Measurements from ENCODE around the gene FOXJ1. TPM values are rescaled to one million over a fixed set of nuclear protein-coding genes. Genes with fewer than 3 reads are reported as not detected.
A peak's percentile ranks its signal among the peaks of the same experiment; 100 is the strongest.

Gene FOXJ1
- total and polyA plus RNA-seq, 4 donors, result under 0.01 to 1.5 TPM; not detected in 2

DNA sequence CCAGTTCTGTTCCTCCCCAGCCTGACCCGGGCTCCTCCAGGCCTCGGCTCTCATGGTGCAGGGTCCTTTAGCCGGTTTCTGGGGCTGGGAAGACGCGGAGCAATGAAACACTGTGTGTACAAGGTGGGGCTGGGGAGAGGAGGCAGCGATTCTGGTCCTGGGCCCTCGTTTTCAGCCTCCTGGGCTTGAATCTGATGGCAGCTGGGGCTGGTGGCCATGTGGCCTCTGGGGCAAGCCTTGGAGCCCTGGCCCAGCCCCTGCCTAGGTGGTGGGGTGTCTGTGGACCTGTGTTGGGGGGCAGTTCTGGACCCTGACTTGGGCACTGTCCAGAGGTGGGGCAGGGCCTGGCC, 4.1 kb downstream of the FOXJ1 start:
- Histone ChIP-seq H3K36me3 (ENCODE audit: control insufficient read depth in 4 of 4, insufficient read depth in 3 of 4, low read depth in 1 of 4, low read length in 3 of 4) (no peaks in the 10 kb centered on the region), H3K27ac (ENCODE audit: low read depth in 1 of 2, low read length in 2 of 2) (no peak overlapping the region), H3K9ac (ENCODE audit: low read depth in 1 of 2, low read length in 2 of 2) (no peak overlapping the region), H3K4me3 (ENCODE audit: low read depth in 1 of 3, low read length in 3 of 3) (no peak overlapping the region), H3K9me3 (ENCODE audit: control insufficient read depth in 4 of 4, low read length in 3 of 4) (no peaks in the 10 kb centered on the region), H3K4me1 (ENCODE audit: control insufficient read depth in 4 of 4, insufficient read depth in 4 of 4, low read length in 3 of 4) (peaks cover 2 to 18% (median 9%) of the 10 kb centered on the region in 4 donors), H3K27me3 (ENCODE audit: control insufficient read depth in 4 of 4, insufficient read depth in 4 of 4, low read length in 3 of 4) (peaks cover 0 to 3% (median 1%) of the 10 kb centered on the region in 4 donors)
- WGBS, result 75% methylated on average over 7 of the region's 7 CpGs
- peak; percentile 25 for DNase-seq (ENCODE audit: low spot score)
- TF ChIP-seq JUND (IDR thresholded peaks at IDR 0.05) (no peak), GABPA (IDR thresholded peaks at IDR 0.05 in 1 of 2, conservative IDR thresholded peaks at IDR 0.05 in 1 of 2) (no peak), HNF4A (conservative IDR thresholded peaks at IDR 0.05) (no peak), RXRA (IDR thresholded peaks at IDR 0.05) (no peak), NR2F2 (IDR thresholded peaks at IDR 0.05) (no peak), ZBTB33 (IDR thresholded peaks at IDR 0.05) (no peak), FOXA2 (IDR thresholded peaks at IDR 0.05) (no peak), RAD21 (IDR thresholded peaks at IDR 0.05) (no peak), HNF4G (IDR thresholded peaks at IDR 0.05) (no peak), EGR1 (IDR thresholded peaks at IDR 0.05; ENCODE audit: low read depth in 2 of 2) (no peak)
- TF ChIP-seq, protein P1, sequence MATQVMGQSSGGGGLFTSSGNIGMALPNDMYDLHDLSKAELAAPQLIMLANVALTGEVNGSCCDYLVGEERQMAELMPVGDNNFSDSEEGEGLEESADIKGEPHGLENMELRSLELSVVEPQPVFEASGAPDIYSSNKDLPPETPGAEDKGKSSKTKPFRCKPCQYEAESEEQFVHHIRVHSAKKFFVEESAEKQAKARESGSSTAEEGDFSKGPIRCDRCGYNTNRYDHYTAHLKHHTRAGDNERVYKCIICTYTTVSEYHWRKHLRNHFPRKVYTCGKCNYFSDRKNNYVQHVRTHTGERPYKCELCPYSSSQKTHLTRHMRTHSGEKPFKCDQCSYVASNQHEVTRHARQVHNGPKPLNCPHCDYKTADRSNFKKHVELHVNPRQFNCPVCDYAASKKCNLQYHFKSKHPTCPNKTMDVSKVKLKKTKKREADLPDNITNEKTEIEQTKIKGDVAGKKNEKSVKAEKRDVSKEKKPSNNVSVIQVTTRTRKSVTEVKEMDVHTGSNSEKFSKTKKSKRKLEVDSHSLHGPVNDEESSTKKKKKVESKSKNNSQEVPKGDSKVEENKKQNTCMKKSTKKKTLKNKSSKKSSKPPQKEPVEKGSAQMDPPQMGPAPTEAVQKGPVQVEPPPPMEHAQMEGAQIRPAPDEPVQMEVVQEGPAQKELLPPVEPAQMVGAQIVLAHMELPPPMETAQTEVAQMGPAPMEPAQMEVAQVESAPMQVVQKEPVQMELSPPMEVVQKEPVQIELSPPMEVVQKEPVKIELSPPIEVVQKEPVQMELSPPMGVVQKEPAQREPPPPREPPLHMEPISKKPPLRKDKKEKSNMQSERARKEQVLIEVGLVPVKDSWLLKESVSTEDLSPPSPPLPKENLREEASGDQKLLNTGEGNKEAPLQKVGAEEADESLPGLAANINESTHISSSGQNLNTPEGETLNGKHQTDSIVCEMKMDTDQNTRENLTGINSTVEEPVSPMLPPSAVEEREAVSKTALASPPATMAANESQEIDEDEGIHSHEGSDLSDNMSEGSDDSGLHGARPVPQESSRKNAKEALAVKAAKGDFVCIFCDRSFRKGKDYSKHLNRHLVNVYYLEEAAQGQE (IDR thresholded peaks at IDR 0.05), result no peak
- TF ChIP-seq, protein P2, sequence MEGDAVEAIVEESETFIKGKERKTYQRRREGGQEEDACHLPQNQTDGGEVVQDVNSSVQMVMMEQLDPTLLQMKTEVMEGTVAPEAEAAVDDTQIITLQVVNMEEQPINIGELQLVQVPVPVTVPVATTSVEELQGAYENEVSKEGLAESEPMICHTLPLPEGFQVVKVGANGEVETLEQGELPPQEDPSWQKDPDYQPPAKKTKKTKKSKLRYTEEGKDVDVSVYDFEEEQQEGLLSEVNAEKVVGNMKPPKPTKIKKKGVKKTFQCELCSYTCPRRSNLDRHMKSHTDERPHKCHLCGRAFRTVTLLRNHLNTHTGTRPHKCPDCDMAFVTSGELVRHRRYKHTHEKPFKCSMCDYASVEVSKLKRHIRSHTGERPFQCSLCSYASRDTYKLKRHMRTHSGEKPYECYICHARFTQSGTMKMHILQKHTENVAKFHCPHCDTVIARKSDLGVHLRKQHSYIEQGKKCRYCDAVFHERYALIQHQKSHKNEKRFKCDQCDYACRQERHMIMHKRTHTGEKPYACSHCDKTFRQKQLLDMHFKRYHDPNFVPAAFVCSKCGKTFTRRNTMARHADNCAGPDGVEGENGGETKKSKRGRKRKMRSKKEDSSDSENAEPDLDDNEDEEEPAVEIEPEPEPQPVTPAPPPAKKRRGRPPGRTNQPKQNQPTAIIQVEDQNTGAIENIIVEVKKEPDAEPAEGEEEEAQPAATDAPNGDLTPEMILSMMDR (IDR thresholded peaks at IDR 0.05; ENCODE audit: low read depth, low read length, missing input control), result no peak
- TF ChIP-seq, protein P3, sequence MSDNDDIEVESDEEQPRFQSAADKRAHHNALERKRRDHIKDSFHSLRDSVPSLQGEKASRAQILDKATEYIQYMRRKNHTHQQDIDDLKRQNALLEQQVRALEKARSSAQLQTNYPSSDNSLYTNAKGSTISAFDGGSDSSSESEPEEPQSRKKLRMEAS (IDR thresholded peaks at IDR 0.05), result no peak

DNA sequence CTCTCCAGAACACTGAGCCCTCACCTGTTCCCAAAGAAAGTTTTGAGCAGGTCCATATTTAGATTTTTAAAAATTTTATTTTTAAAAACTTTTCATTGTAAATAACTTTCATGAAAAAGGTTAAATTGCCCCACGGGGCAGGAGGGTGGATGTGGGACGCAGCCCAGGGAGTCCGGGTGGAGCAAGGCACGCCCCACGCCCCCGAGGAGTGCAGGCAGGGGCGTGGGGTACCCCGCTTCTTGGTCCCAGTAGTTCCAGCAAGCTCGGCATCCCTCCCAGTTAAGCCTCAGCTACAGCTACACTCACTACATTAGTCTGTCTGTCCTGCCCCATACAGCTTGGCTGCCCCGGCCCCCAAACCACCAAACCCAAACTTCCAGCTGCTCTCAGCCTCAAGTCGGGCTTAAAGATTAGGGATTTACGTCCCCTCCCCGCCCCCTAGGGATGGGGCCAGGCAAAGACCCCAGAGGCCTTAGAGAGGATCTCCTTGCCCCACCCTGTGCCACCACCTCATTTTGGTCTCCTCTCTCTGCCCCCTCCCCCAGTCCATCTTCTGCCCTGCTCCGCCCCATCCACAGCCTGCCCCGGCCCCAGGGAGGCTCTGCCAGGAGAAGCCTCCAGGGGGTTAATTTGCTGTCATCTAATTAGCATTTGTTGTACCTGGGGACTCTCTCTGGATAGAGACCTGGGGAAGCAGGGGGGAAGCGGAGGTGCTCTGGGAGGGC, 4.6 kb downstream of the FOXJ1 start:
- no peak for DNase-seq (ENCODE audit: low spot score)
- 88% methylated on average over 16 of the region's 16 CpGs for WGBS
- peaks cover 2 to 14% (median 7%) of the 10 kb centered on the region in 4 donors for H3K4me1 ChIP-seq (ENCODE audit: control insufficient read depth in 4 of 4, insufficient read depth in 4 of 4, low read length in 3 of 4)

More for the DNA sequence above, 4.6 kb downstream of the FOXJ1 start:
- no peaks in the 10 kb centered on the region for H3K9me3 ChIP-seq (ENCODE audit: control insufficient read depth in 4 of 4, low read length in 3 of 4)
- no peak overlapping the region for H3K27ac ChIP-seq (ENCODE audit: low read depth in 1 of 2, low read length in 2 of 2)
- no peak overlapping the region for H3K4me3 ChIP-seq (ENCODE audit: low read depth in 1 of 3, low read length in 3 of 3)
- H3K27me3 ChIP-seq (ENCODE audit: control insufficient read depth in 4 of 4, insufficient read depth in 4 of 4, low read length in 3 of 4), result peaks cover 0 to 3% (median 1%) of the 10 kb centered on the region in 4 donors
- no peak overlapping the region for H3K9ac ChIP-seq (ENCODE audit: low read depth in 1 of 2, low read length in 2 of 2)
- H3K36me3 ChIP-seq (ENCODE audit: control insufficient read depth in 4 of 4, insufficient read depth in 3 of 4, low read depth in 1 of 4, low read length in 3 of 4), result no peaks in the 10 kb centered on the region
- TF ChIP-seq EGR1 (IDR thresholded peaks at IDR 0.05; ENCODE audit: low read depth in 2 of 2), result no peak
- no peak for TF ChIP-seq HNF4A (conservative IDR thresholded peaks at IDR 0.05)
